Activated CD4-positive, alpha-beta T cell treated with anti-CD3 and anti-CD28 coated beads for 24 hours (primary cell): ENCODE measurements around the gene CNKSR2.
"Not testable (repeated sequence)": the region's sequence is repeated elsewhere in the genome, so short reads cannot be mapped to it uniquely, and the experiment has no call there.

Source experiments
- DNase-seq, 2 donors: peaks; one replicate each; pipeline ENCODE4 v3.0.0-alpha.2; 2020; ENCODE audit warnings: low read depth in 2 of 2

The CNKSR2 gene

DNA sequence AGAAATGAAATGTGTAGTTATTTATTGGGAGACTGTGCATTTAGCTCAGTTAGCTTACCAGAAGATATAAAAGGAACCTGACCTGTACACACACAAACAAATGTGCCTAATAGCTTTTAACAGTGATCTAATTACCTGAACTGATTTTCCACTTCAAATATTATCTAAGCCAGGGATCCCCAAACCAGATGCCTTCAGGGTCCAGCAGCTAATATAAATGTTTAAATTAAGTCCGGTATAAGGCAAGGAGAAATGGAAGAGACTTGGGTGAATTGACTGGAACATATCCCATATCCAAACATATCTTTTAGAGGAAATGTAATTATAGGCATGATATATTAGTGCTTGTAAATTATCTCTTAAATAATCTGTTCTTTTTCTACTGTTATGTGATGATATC lies 66.7 kb downstream of the CNKSR2 start:
- DNase-seq = no peak

- no peak for DNase-seq
Measured at GRCh38 chrX:21457718-21458117, 83.5 kb downstream of the CNKSR2 start.

- DNase-seq = no peak
Measured at GRCh38 chrX:21469071-21469470, 94.9 kb downstream of the CNKSR2 start.

DNA sequence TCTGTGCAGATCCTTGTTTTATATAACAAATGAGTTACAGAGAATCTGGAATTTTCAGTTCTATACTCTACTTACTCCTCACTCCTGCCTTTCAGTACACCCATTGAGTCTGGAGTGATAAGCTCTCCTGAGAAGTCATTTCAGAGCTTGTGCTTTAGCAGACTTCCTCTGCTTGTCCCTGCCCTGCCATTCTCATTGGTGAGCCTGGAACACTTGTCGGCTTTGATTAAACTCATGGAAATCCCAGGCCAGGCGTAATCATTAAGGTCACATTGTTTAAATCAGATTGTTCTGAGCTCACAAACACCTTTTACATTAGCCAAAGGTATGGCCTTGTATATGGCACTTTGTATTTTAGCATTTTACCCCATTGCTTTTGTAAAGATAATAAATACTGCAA lies 102.7 kb downstream of the CNKSR2 start:
- DNase-seq = no peak

- no peak for DNase-seq
Measured at GRCh38 chrX:21479695-21480270, 105.6 kb downstream of the CNKSR2 start.

- DNase-seq = no peak
Measured at GRCh38 chrX:21481761-21482160, 107.5 kb downstream of the CNKSR2 start.

GRCh38 chrX:21484051-21484450 lies 109.8 kb downstream of the CNKSR2 start:
- DNase-seq = not testable (repeated sequence)

GRCh38 chrX:21487832-21488231 lies 113.6 kb downstream of the CNKSR2 start:
- DNase-seq = no peak

DNA sequence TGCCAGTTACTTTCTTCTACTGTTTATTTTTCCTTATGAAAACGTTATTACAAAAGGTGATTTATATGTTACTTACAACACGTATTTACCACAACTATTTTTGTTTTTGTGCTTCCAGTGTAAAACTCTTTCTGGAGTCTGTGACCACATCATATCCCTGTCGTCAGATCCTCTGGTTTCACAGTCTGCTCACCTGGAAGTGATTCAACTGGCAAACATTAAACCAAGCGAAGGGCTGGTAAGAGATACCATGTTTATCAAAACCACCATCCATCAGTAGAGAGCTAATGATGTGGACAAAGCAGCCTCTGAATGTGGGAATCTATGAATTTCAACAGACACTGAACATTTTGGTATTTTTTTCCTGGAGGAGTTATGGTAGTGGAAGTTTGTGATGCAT lies 116.1 kb downstream of the CNKSR2 start:
- DNase-seq = no peak

DNA sequence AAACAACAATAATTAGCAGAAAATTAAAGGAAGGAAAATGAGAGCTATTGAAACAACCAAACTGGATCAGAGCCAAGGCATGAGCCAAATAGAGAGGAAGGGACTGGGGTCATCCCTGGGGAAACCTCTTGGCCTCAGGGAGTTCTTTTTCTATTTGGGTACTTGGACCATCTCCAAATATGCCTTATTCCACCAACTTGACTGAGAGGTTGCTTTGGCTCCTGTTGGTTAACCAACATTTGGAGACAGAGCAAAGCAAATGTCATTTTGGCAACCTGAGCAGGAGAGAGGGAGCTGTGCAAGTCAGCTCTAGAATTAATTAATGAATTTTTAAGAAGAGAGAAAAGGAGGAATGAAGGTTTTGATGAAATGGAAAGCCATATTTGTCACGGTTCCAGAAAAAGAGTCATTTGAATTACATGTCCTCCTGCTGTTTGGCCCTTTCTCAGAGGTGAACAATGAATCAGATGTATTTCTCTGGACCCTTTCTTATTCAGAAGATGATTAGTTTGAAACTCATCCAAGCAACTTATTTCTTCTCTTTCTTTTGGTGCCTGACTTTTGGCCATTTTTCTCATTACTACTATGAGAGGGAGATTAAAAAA lies 119.1 kb downstream of the CNKSR2 start:
- no peak for DNase-seq

DNA sequence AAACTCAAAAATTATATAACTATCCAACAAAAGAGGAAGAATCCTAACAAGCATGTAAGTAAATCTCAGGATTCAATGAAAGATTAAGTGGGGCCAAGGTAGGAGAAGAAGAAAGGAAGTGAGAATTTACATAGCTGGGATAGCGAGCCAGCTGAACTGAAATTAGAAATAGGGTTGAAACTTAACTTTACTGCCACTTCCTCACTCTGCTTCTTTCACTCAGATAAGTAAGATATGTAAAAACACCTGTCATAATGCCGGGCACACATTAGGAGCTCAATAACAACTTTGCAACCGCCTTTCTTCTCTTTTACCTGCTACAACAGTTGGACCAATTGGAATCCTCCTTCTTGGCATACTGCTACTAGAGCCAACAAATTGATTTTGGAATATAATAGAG lies 129.4 kb downstream of the CNKSR2 start:
- no peak for DNase-seq

GRCh38 chrX:21509912-21510311 lies 135.7 kb downstream of the CNKSR2 start:
- DNase-seq = no peak

DNA sequence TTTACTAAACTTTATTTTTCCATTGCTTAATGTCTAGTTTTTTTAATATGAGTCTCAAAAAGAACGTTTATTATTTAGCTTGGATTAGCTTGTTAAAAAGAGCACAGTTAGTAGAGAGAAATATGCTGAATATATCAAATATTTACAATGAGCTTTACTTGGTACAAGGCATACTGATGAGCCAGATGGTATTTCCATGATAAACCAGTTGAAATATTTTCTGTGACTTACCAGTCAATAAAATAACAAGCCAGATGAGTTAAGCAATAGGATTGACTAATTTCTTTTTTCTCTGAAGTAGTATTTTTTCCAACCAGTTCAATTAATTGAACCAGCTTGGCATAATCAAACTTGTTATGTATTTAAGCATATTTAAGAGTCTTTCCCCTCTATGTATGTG lies 149.8 kb downstream of the CNKSR2 start:
- no peak for DNase-seq

GRCh38 chrX:21528076-21528475 lies 153.9 kb downstream of the CNKSR2 start:
- no peak for DNase-seq

GRCh38 chrX:21529771-21530170 lies 155.6 kb downstream of the CNKSR2 start:
- no peak for DNase-seq

DNA sequence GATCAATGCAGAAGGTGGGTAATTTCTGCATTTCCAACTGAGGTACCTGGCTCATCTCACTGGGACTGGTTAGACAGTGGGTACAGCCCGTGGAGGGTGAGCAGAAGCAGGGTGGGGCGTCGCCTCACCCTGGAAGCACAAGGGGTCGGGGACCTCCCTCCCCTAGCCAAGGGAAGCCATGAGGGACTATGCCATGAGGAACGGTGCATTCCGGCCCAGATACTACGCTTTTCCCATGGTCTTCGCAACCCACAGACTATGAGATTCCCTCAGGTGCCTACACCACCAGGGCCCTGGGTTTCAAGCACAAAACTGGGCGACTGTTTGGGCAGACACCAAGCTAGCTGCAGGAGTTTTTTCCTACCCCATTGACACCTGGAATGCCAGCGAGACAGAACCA lies 170.4 kb downstream of the CNKSR2 start:
- not testable (repeated sequence) for DNase-seq

DNA sequence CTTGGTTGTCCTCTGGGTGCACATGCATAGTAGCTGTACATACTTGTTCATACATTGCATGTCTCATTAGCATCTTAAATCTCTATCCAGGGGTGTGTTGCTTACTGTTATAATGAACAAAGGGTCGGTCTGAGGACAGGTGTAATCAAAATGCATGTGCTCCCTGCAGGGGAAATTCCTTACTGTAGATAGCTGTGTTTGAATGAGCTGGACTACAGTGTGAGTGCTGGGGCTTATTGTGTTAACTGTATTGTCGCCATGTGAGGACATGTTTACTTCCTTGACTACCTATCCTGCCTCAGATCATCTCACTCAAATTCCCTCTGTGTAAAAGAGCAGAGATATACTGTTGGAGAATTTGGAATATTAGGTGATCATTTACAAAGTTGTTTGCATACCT lies 185.2 kb downstream of the CNKSR2 start:
- DNase-seq = no peak

GRCh38 chrX:21565025-21565424 lies 190.8 kb downstream of the CNKSR2 start:
- no peak for DNase-seq

DNA sequence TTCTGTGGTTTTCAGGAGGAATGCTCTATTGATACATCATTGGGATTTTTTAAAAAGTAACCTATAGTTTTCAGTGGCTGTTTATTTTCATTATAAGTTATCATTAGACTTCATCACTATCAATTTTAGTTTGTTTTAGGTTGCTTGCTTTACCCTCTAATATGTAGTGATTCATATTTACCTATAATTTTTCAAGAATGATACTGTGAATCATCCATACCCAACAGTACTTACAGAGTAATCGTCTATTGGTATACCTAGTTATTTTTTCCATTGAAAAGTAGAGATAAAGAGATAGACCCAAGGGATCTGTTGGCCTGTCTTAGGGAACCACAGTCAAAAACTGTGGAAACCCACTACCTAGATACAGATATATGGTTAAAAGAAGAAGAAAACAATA lies 200.6 kb downstream of the CNKSR2 start:
- DNase-seq = no peak

- DNase-seq = no peak
Measured at GRCh38 chrX:21581479-21581878, 207.3 kb downstream of the CNKSR2 start.

GRCh38 chrX:21586001-21586400 lies 211.8 kb downstream of the CNKSR2 start:
- DNase-seq = no peak

- DNase-seq = no peak
Measured at GRCh38 chrX:21590012-21590776, 216.0 kb downstream of the CNKSR2 start.

DNA sequence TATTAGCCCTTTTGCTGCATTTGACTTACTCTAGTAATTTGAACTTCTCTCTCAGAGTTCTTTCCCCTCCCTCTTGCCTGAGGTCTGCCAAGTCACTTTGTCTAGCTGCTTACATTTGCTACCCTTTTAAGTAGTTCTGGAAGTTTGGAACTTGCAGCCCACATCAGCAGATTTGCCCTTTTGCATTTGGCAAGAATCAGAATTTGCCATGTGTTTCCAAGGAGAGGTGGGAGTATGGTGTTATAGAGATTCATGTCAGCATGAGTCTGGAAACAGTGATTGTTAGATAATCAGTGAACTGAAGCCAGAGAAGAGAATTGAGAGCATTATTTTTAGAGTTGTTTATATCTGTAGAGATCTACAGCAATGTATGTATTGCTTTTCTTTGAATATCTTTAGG lies 231.8 kb downstream of the CNKSR2 start:
- DNase-seq = no peak
